Psoas muscle (tissue), 8 donors: ENCODE data around the gene CD1D. TPM values are rescaled to one million over a fixed set of nuclear protein-coding genes. Genes with fewer than 3 reads are reported as not detected.

Source experiments
- ATAC-seq, 4 donors: fragments of 200-7000 bp; cut with Tn5 transposase; one replicate each; pipeline ENCODE4 v1.9.1; 2020; ENCODE audit warnings: moderate library complexity in 3 of 4, mild to moderate bottlenecking in 2 of 4
- DNase-seq, 2 donors: peaks; one replicate each; pipeline ENCODE4 v3.0.0-alpha.2; 2020
- H3K27ac ChIP-seq: fragments of 200-600 bp; one replicate; pipeline ENCODE4 v1.8.0; 2022
- H3K27me3 ChIP-seq, 3 donors: fragments of 200-600 bp in 1 of 3; one replicate each; pipeline versions ENCODE4 v1.6.1 to v1.8.0; 2013 to 2022; ENCODE audit warnings: low read length in 2 of 3, mild to moderate bottlenecking in 2 of 3, moderate library complexity in 1 of 3; ENCODE audit not compliant: insufficient read depth in 3 of 3
- H3K36me3 ChIP-seq, 2 donors: fragments of 200-600 bp in 1 of 2; one replicate each; pipeline versions ENCODE4 v1.6.1 to v1.8.0; 2013 to 2022; ENCODE audit warnings: low read depth in 1 of 2, mild to moderate bottlenecking in 1 of 2, moderate library complexity in 1 of 2; ENCODE audit not compliant: insufficient read depth in 1 of 2
- H3K4me1 ChIP-seq: fragments of 200-600 bp; one replicate; pipeline ENCODE4 v1.8.0; 2022
- H3K4me3 ChIP-seq: fragments of 200-600 bp; one replicate; pipeline ENCODE4 v1.8.0; 2022; ENCODE audit warnings: mild to moderate bottlenecking
- H3K9me3 ChIP-seq: fragments of 200-600 bp; one replicate; pipeline ENCODE4 v1.8.0; 2022
- CTCF ChIP-seq: fragments of 200-600 bp; IDR thresholded peaks from one replicate; pipeline ENCODE4 v1.8.0; 2022; ENCODE audit warnings: antibody characterized with exemption
- WGBS, 3 donors: extraction: QIAGEN DNeasy Blood & Tissue Kit; methylation state at CpG; one replicate each; pipeline versions ENCODE4 v1.1.6 to v1.1.7; 2013; 5-methylcytosine and 5-hydroxymethylcytosine counted together
- intact Hi-C, 2 donors: fragments of 100-400 bp; cut with DNase I; formaldehyde crosslinking; loops; one replicate each; pipeline versions ENCODE4 v1.11.0 to v1.14.2; 2022
- polyA plus RNA-seq, 3 donors: library from polyadenylated mRNA; stranded (reverse); fragments of 200-250 nt; gene quantifications; one replicate each; pipeline ENCODE4 v1.2.3, GENCODE V29; 2013
- total RNA-seq, 4 donors: library from RNA; stranded (reverse); fragmentation: NEBNext Ultra II Directional in 2 of 4; extraction: Animal tissue kit (Norgen Biotek cat#: 25700) in 2 of 4; gene quantifications; one replicate each; pipeline versions ENCODE4 v1.2.1 to v1.2.4, GENCODE V29; 2021 to 2023
- donor health status: healthy with polysubstance abuse.
- donor health status: DM: no; HTN: no; CAD: no; lungs with moderate emphysema.
- donor health status: Bipolar disorder and iron deficiency.
- donor health status: healthy.
- donor health status: DM: yes; HTN: yes; CAD: no.
- donor health status: DM: no; HTN: no; CAD: no.
- donor health status: DM: no; HTN: no; CAD: no.
- donor health status: DM: yes; HTN: yes; CAD: no.

CD1D gene
- total and polyA plus RNA-seq, 7 donors: 0.59 to 7.8 (median 1.2) TPM

- H3K4me3 ChIP-seq: peak overlapping the region; percentile 51
- peaks cover 5% of the 10 kb centered on the region for H3K4me1 ChIP-seq
- 5 to 14% (median 12%) methylated on average over 8 of the region's 8 CpGs for WGBS, 3 donors
- H3K36me3 ChIP-seq: no peaks in the 10 kb centered on the region
- intact Hi-C loops: no loop called here
- no peaks in the 10 kb centered on the region for H3K9me3 ChIP-seq
- H3K27me3 ChIP-seq: no peaks in the 10 kb centered on the region
- ATAC-seq (peak in 3 of 4 donors; percentile 12 to 40 (median 29)), DNase-seq (peak; percentile 24 to 59)
- peak overlapping the region; percentile 31 for H3K27ac ChIP-seq
- TF ChIP-seq CTCF: no peak
These were observed 31.5 kb upstream of the CD1D start for GRCh38 chr1:158149175-158149574.

- intact Hi-C loops: no loop called here
- Histone ChIP-seq H3K27ac (peak overlapping the region; percentile 31), H3K4me3 (peak overlapping the region; percentile 51), H3K4me1 (peaks cover 5% of the 10 kb centered on the region), H3K36me3 (no peaks in the 10 kb centered on the region), H3K9me3 (no peaks in the 10 kb centered on the region), H3K27me3 (no peaks in the 10 kb centered on the region)
- DNase-seq (peak; percentile 95 to 98), ATAC-seq (peak; percentile 98 to 99 (median 99))
- WGBS, 3 donors: 5 to 9% (median 6%) methylated on average over 31 of the region's 31 CpGs
- TF ChIP-seq CTCF: no peak
These were observed 31.0 kb upstream of the CD1D start for GRCh38 chr1:158149577-158150269.

GRCh38 chr1:158150523-158150922 is 30.2 kb upstream of the CD1D start:
- 84 to 95% (median 88%) methylated on average over 1 of the region's 1 CpG for WGBS, 3 donors
- no peak for ATAC-seq
- no peaks in the 10 kb centered on the region for H3K9me3 ChIP-seq
- no peak overlapping the region for H3K27ac ChIP-seq
- no peaks in the 10 kb centered on the region for H3K27me3 ChIP-seq
- TF ChIP-seq CTCF: no peak
- peaks cover 5% of the 10 kb centered on the region for H3K4me1 ChIP-seq
- H3K36me3 ChIP-seq: no peaks in the 10 kb centered on the region
- intact Hi-C loops: no loop called here
- DNase-seq: no peak
- H3K4me3 ChIP-seq: peak overlapping the region; percentile 51

GRCh38 chr1:158153179-158153578 is 27.5 kb upstream of the CD1D start:
- TF ChIP-seq CTCF: no peak
- intact Hi-C loops: no loop called here

More at GRCh38 chr1:158153179-158153578, 27.5 kb upstream of the CD1D start:
- Histone ChIP-seq H3K4me3 (no peak overlapping the region), H3K27me3 (peaks cover 0 to 11% (median 0%) of the 10 kb centered on the region in 3 donors), H3K9me3 (no peaks in the 10 kb centered on the region), H3K36me3 (no peaks in the 10 kb centered on the region), H3K4me1 (peaks cover 5% of the 10 kb centered on the region), H3K27ac (no peak overlapping the region)
- ATAC-seq (no peak), DNase-seq (no peak)
- WGBS, 3 donors: 83 to 97% (median 88%) methylated on average over 1 of the region's 1 CpG
